GM18858 (cell line): Measurements from ENCODE around the gene STXBP3.
"Not testable (repeated sequence)": the region's sequence is repeated elsewhere in the genome, so short reads cannot be mapped to it uniquely, and the experiment has no call there.

Experiments
- ATAC-seq: cut with Tn5 transposase; IDR thresholded peaks from one replicate; pipeline ENCODE4 v1.9.1; 2021; ENCODE audit not compliant: unreplicated experiment

The STXBP3 gene, protein sequence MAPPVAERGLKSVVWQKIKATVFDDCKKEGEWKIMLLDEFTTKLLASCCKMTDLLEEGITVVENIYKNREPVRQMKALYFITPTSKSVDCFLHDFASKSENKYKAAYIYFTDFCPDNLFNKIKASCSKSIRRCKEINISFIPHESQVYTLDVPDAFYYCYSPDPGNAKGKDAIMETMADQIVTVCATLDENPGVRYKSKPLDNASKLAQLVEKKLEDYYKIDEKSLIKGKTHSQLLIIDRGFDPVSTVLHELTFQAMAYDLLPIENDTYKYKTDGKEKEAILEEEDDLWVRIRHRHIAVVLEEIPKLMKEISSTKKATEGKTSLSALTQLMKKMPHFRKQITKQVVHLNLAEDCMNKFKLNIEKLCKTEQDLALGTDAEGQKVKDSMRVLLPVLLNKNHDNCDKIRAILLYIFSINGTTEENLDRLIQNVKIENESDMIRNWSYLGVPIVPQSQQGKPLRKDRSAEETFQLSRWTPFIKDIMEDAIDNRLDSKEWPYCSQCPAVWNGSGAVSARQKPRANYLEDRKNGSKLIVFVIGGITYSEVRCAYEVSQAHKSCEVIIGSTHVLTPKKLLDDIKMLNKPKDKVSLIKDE

GRCh38 chr1:108746382-108747170 is at the start of gene STXBP3:
Gene STXBP3, plus strand, starts transcription at chr1:108746674. Its CDS starts 64 bp downstream, at chr1:108746738.
- ATAC-seq = peak; percentile 84

- ATAC-seq = no peak
Measured at GRCh38 chr1:108699375-108700332, 46.8 kb upstream of the STXBP3 start.

GRCh38 chr1:108701176-108701849 is 45.2 kb upstream of the STXBP3 start:
- ATAC-seq = no peak

- not testable (repeated sequence) for ATAC-seq
Measured at GRCh38 chr1:108702109-108702508, 44.4 kb upstream of the STXBP3 start.

GRCh38 chr1:108703939-108704338 is 42.5 kb upstream of the STXBP3 start:
- ATAC-seq = no peak

DNA sequence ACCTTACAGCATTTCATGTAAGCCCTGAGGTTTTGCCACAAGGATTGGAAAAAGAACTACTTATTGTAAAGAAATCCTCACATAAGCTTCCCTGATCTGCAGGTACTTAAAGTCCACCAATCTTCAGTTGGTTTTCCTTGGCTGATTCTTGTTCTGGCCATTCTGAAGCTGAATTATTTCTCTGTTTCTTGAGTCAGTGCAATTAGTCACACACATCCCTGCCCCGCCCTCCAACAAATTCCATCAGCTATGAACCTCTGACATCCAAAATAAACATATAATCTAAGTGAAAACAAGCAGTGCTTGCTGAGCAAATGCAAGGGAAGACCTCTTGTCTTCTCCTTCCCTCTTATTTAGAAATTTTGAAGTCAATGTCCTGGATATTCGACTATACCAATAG is 42.0 kb upstream of the STXBP3 start:
- no peak for ATAC-seq

- ATAC-seq = no peak
Measured at GRCh38 chr1:108706643-108707042, 39.8 kb upstream of the STXBP3 start.

GRCh38 chr1:108708691-108709660 is 37.5 kb upstream of the STXBP3 start:
- ATAC-seq = no peak

- no peak for ATAC-seq
Measured at GRCh38 chr1:108712606-108713150, 33.8 kb upstream of the STXBP3 start, which contains the start of gene FNDC7. Gene FNDC7, plus strand, starts transcription at chr1:108712908. Its CDS starts 26 bp downstream, at chr1:108712934.

GRCh38 chr1:108715932-108716331 is 30.5 kb upstream of the STXBP3 start:
- no peak for ATAC-seq

DNA sequence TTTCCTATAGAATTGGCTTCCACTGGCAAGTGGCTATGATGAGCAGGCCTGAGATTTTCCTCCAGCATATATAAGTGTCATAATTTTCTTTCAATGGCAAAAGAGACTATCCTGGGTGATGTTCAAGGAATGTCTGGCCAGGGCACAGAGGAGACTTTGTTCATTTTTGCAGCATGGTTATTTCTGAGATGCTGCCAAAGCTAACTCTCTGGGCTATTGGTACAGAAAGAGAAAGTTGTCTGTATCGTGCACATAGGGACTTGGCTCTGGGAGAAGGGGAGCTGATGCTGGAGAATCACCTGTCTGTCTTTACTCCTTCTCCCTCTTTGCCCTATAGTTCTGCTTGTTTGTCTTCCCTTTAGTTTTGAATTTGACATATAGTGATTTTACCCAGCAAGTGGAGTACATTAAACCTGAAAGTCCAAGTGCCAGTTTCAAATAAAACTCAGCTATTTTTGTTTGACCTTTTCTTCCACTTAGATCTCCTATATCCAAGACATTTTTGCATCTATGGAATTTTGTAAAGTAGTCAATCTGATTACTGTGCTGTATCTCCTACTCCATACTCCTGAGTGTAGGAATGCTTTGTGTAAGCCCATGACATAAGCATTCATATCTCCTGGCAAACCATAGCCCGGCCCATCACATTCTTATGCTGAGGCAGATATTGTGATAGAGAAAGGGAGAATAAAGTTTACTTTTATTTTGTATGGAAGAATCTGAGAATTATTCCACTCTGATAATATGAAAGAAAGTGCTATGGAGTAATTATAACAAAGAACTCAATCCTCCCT is 29.8 kb upstream of the STXBP3 start:
- no peak for ATAC-seq

GRCh38 chr1:108717774-108718316 is 28.6 kb upstream of the STXBP3 start:
- no peak for ATAC-seq

DNA sequence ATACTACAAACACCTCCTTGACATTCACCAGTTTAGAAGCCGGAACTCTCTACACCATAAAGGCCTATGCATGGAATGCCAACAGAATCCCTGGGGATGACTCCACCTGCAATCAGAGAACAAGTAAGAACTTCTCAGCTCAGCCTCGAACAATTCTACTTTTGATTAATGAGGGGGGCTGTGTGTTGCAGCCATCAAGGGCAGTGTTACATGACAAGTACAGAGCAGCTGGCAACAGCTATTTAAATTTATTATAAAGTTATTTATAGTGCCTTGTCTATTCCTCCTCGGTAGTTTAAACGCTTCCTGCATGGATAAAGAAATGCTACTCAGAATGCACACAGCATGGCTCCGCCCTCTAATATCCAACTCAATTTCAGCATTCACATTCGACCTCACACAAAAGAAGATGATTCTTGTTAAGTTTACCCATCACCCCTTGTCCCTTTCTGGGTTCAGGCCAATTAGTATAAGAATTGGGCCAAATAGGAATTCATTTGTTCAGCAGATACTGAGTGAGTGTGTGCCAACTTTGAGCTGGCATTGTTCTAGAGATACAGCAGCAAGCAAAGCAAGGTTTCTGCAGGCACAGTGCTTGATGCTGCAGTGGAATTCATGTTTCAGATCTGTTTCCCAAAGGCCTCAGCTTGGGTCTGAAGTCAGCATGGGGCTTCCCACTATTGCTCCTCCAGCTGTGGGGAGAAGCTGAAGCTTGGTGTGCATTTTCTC is 27.4 kb upstream of the STXBP3 start:
- no peak for ATAC-seq

GRCh38 chr1:108719656-108720435 is 26.6 kb upstream of the STXBP3 start:
- ATAC-seq = no peak

- ATAC-seq = no peak
Measured at GRCh38 chr1:108722292-108722691, 24.2 kb upstream of the STXBP3 start.

GRCh38 chr1:108725906-108726305 is 20.6 kb upstream of the STXBP3 start:
- ATAC-seq = no peak
